Activated naive CD4-positive, alpha-beta T cell treated with anti-CD3 and anti-CD28 coated beads, Interleukin-2, amount 50 U/mL, for 16 hours (primary cell): Measurements from ENCODE around the gene MYL4.
"Not testable (repeated sequence)": the region's sequence is repeated elsewhere in the genome, so short reads cannot be mapped to it uniquely, and the experiment has no call there.

Experiments
- DNase-seq: peaks from one replicate; pipeline ENCODE4 v3.0.0-alpha.2; 2020

The MYL4 gene

DNA sequence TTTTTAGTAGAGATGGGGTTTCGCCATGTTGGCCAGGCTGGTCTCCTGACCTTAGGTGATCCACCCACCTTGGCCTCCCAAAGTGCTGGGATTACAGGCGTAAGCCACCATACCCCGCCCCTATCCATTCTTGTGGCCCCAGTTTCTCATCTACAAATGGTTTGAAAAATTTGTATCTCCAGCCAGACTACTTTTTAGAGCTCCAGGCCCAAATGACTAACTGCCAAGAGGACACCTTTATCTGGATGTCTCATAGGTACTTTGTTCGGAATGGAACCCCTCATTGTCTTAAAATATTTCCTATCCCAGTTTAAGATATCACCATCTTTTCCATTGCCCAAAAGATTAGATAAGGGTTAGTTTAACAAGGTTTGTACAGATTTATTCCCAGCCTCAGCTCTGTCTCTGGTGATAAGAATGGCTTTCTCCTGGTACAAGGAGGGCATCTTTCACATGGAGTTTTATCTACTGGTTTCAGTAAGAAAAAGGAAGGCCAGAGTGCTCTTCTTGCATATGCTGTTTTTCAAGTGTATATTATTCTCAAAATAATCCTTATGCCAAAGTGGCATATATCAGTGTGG lies 15.1 kb upstream of the MYL4 start:
- no peak for DNase-seq

DNA sequence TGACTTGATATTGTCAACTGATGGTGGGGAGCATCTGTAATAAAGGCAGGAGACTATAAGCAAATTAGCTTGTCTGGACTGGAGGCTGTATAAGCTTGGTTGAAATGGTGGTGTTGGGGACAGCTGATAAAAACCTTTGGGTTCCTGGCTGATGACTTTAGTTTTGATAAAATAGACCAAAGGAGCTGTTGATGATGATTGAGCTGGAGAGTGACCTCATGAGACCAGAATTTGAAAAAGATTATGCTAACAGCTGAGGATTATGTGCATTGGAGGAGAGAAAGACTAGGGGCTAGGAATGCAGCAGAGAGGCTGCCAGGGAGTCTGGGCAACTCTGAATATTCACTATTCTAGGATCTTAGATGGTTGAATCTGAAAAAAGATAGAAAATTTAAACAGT lies 11.3 kb upstream of the MYL4 start:
- DNase-seq: no peak

DNA sequence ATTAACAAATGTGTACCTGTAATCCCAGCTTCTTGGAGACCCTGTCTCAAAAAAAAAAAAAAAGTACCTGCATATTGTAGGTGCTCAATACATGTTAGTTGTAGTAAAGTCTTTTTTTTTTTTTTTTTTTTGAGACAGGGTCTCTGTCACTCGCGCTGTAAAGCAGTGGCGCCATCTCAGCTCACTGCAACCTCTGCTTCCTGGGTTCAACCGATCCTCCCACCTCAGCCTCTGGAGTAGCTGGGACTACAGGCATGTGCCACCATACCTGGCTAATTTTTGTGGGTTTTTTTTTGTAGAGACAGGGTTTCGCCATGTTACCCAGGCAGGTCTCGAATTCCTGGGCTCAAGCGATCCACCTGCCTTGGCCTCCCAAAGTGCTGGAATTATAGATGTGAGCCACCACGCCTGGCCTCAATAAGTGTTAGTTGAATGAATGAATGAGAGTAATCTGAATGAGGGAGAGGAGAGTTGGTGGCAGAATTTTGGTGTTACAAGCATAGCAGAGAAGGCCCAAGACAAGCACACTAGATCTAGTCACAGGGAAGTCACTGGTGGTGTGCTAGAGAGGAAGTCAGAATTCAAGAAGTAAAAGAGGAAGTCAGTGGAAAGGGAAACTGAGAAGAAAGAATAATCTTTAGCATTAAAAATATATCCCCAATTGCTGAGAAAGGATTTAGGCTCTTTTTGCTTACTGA lies 9.4 kb upstream of the MYL4 start:
- no peak for DNase-seq

DNA sequence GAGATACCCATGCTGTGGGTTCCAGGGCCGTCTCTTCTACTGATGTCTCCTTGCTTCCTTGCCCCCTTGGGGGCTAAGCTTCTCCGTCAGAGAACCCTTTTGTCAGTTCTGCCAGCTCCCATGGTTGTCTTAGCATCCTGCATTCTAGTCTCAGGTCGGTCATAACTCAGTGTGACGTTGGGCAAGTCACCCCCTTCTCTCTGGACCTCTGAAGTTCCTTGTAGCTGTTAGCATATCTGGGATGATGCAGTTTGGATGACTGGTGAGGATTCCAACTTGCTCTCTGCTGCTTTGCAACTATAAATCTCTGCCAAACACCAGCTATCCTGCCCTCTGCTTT lies 8.9 kb upstream of the MYL4 start:
- no peak for DNase-seq

DNA sequence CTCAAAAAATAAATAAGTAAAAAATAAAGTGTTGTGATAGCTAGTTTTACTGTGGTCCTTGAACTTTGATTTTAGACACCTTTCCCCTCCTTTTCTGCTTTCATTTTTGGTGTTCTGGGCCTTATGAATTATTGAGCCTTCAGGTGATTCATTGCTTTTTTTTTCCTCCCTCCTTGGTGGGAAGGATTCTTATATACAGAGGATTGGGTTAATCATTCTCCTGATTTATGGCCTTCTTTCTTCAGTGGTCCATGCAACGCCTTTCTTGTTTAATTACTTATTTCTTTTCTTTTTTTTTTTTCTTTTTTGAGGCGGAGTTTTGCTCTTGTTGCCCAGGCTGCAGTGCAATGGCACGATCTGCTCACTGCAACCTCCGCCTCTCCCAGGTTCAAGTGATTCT lies 8.0 kb upstream of the MYL4 start:
- DNase-seq: no peak

DNA sequence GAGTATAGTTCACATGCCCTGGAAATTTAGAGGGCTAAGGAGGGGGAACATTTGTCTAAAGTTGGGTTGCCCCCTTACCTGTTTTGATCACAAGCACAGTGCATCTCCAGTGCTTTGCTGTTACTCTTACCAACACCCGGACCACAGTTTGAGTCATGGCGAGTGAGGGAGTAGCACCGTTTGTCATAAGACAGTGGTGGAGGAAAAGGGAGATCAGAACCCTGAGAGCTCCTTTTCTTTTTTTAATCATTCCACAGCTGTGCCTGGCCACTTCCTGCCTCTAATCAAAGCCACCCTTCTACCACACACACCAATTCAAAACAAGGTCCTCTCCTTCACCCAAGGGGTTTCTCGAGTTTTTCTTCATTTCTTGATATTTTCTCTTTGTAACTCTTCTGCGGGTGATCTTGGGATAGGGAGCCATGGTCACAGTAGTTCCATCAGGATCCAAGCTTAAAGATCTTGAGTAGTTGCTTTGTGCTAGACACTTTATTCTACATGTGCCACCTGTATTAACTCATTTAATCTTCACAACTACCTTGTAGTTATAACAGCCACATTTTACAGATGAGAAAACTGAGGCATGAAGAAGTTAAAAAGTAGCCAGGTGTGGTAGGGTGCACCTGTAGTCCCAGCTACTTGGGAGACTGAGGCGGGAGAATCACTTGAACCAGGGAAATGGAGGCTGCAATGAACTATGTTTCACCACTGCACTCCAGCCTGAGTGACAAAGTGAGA lies 5.0 kb upstream of the MYL4 start:
- peak; percentile 35 for DNase-seq

DNA sequence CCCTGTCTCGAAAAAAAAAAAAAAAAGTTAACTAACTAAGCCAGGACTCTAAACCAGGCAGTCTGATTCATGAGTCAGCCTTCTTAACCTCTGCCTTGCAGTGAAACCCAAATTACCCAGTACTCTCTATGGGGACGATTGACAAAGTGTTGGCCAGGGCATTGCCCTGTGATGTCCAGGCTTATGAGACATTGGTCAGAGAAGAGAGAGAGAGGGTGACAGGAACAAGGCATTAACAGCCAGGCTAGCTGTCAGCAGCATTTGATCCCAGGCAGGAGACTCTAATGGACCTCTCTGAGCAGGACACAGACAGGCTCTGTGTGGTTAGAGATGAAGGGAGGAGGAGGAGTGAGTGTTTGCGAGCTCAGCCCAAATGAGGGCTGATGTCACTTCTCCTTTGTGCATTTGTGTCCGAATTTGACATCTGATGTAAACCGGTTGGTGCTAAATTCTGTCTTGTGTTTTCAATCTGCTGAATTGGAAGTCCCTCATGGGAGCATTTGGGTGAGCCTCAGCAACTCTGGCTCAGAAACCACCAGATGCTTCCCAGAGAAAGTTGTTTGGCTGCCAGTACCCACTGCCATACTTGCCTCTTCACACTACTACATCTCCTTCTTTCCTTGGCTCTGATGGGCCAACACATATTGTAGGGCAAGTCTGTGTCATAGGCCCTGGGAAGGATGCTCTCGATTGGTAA lies 4.3 kb upstream of the MYL4 start:
- DNase-seq: no peak

DNA sequence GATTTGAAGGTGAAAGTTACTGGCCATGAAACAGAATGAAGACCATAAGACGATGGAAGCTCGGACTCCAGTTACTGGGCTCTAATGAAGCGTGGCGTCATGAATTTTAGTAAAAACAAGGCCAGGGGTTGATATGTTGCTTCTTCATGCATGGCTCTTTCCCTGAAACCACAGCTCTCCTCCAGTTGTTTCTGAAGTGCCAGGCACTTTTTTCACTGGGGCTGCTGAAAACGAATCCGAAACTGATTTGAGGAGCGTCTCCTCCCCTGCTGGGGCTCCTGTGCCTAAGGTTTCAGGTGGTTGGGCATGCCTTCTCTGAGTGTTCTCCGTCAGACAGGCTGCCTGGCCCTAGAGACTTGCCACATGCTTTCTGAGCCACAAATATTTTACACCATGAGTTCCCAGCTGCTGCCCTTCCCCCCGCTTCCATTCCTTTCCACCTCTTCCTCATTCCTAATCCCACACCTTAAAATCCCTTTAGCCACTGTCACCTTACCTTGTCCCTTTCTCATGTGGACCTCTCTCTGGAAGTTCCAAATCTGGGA lies 3.7 kb upstream of the MYL4 start:
- peak; percentile 60 for DNase-seq

DNA sequence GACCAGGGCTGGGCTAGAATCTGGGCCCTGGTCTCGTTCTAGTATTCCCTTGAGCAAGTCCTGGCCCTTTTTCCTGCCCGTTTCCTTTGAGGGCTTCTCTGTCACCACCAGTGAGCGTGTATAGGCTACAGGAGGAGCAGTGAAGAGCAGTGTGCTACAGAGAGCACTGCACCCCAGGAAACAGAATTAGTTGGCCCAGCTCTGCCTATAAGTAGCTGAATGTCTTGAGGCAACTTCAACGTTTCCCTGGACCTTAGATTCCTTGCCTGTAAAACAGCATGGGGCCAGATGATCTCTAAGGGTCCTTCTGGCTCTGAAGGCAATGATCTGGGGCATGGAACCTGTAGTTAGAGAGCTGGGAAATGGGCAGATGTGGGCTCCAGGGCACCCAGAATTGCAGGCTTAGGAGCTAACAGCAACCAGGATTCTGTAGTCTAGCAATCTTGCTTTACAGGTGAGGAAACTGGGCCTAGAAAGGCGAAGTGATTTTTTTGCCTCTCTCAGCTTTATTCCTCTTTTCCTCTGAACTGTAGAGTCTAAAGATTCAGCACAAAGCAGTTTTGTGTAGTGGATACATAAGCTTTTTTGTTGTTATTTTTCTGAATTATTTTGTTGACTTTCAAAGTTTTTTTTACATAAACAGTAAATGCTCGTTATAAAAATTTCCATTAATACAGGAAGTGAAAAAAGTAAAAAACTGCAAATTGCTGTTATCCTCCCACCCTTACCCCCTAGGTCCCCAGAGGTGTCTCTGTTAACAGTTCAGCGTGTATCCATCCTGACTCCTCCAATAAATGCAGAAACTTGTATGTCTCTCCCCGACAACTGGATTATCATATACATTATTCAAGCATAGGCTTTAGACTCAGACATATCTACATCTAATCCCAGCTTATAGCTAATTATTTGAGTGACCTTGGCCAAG lies 1.7 kb upstream of the MYL4 start:
- no peak for DNase-seq

DNA sequence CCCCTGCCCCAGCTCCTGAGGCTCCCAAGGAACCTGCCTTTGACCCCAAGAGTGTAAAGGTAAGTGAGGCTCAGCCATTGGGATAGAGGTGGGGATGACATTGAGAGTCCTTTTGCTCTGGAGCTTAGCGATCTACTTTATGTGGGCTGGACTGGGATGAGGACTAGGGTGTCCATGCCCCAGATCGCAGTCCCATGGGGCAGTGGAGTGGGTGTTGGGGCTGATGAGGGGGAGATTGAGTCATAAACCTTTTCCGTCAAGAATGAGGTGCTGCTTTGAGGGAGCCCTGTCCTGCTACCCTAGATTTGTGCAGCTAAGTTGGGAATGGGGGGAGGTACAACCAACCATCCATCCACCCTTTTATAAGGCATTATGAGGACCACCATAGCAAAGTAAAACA lies 351 bp downstream of the MYL4 start:
- no peak for DNase-seq

DNA sequence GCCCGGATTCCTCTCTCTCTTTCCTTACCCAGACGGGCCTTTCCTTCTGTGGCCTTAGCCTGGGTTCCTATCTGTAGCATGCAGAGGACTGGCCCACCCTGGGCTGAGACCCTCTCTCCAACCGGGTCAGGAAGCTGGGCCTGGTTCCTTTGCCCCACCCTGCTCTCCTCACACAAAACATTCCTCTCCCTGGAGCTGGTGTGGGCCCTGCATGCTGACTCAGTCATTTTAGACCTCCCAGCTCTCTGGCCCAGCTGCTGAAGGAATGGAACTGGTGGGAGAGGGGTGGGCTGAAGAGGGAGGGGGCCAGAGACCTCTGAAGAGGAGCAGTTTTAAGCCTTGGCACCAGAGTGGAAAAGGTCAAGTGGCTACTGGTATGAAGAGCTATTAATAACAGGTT lies 957 bp downstream of the MYL4 start:
- no peak for DNase-seq

DNA sequence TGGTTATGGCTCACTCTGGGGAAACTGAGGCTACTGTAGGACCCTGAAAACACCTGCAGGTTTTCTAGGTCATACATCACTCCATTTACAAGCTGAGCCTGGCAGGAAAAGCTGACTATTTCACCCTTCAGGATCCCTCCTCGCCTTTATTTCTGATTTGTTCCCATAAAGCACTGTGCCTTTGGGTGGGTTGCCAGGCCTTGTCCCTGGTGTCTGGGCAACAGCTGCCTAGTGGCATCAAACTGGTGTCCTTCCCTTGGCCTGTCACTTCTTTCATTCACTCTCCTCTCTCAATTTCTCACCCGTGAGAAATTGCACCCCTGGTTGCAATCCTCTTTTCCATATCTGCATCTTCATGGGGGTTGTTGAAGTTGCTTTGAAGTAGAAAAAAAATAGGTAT lies 1.6 kb downstream of the MYL4 start:
- DNase-seq: no peak

DNA sequence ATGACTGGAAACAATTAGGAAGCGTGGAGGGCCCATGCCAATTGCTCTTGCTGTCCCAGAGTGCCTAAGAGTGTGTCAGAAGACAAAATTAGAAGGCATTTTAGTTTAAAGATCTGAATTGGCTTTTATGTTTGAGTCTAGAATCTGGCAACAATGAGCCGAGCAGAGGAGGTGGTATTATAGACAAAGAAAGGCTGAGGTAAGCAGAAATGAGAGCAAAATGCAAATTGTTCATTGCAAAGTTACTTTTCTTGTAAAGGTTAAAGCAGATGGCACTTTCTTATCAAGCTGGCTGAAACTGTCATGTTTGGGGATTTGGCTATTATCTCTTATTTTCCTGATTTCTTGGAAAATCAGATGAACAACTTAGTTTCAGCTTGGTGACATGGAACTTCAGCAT lies 3.3 kb downstream of the MYL4 start:
- DNase-seq: no peak

DNA sequence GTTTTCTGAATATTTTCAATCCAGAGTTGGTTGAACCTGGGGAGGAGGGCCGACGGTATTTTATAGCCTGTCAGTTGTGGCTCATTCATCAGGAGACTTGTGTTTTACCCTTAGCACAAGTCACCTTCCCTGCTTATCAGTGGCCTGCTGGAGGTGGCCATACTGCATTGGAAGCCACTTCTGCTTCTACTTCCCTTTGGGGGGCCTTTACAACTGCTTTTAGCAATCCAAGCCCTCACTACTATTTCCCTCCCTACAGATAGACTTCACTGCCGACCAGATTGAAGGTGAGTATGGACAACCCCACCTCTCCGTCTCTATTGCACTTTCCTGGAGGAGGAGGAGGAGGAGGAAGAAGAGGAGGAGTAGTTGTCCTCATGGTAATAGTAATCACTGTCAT lies 4.4 kb downstream of the MYL4 start:
- no peak for DNase-seq

DNA sequence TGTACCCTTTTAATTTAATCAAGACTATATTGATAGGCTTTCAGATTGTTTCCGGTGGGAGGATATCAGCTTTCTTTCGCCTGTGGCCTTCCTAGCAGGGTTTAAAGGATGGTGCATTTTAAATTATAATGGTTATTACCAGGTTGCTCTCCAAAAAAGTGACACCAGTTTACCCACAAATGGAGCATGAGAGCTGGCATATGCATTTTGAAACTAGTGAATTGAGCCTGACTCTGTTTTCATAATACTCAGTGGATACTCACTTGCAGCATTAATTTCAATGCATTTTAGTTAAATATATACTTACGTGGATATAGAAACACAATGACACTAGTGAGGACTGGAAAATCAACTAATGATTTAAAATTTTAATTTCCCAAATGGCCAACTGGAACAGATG lies 5.8 kb downstream of the MYL4 start:
- DNase-seq: no peak

DNA sequence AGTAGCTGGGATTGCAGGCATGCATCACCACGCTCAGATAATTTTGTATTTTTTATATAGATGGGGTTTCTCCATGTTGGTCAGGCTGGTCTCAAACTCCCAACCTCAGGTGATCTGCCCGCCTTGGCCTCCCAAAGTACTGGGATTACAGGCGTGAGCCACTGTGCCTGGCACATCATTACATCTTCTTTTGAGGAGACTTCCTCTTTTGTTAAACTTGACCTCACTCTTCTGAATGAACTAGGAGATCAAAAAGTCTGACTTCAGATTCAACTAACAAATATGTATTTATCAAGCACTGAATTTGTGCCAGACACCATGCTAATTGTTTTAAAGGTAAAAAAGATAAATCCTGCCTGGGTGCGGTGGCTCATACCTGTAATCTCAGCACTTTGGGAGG lies 7.7 kb downstream of the MYL4 start:
- DNase-seq: not testable (repeated sequence)

DNA sequence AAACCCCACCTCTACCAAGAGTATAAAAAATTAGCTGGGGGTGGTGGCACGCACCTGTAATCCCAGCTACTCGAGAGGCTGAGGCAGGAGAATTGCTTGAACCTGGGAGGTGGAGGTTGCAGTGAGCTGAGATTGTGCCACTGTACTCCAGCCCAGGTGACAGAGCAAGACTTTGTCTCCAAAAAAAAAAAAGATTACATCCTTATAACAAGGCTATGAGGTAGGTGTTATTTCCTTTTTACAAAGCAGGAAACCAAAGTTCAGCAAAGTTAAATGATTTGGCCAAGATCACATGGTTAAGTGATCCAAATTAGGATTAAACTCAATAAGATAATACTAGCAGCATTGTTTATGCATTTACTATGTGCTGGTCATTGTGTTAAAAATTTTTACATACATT lies 8.1 kb downstream of the MYL4 start:
- not testable (repeated sequence) for DNase-seq

DNA sequence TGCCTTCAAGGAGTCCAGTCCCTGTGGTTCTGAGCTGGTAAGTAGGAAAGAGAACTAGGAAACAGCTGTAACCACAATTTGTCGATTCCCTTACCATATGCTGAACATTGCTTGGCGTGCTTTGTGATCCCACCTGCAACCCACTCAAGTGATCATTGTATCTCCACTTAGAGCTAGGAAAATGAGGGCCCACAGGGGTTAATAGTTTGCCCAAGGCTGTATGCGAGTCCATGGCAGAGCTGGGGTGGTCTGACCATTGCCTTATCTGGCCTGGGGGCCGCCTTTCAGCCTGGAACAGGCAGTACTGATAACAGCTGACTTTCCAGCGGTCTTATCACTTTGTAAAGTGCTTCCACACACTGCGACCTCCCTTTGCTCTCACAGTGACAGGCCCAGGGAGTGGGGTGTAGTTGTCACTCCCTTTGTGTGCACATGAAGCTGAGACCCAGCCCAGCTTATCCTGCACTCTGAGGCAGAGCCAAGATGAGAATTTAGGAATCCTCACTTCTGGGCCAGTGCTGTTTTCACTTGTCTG lies 9.8 kb downstream of the MYL4 start:
- DNase-seq: no peak

DNA sequence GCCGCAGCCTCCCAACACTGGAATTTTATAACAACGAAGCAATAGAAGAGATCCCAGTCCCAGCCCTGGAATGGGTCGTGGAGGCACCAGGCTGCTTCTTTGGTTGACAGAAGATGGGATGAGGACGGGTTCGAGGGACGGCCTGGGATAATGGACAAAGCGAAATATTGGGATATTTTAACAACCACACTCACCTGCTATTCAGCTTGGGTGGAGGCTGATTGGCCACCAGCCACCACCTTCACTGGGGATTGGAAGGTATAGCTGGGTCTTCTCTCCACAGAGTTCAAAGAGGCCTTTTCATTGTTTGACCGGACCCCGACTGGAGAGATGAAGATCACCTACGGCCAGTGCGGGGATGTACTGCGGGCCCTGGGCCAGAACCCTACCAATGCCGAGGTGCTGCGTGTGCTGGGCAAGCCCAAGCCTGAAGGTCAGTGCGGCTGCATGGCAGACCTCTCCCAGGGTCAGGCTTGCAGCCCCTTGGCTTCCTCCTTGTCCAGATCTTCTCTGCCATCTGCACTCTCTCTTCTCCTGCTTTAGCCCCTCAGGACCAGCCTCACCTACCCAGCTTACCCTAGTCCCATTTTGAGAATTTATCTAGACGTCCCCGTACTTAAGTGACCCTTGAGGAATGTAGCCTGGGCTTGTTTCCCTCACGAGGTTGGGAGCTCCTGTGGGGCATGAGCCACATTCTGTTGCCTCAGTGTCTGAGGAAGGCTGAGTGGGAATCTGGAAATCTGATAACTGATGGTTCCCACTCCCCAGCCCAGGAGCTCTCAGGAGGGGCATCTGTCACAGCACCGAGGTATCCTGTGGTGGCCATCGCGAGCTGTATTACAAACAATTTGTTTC lies 10.7 kb downstream of the MYL4 start:
- no peak for DNase-seq

DNA sequence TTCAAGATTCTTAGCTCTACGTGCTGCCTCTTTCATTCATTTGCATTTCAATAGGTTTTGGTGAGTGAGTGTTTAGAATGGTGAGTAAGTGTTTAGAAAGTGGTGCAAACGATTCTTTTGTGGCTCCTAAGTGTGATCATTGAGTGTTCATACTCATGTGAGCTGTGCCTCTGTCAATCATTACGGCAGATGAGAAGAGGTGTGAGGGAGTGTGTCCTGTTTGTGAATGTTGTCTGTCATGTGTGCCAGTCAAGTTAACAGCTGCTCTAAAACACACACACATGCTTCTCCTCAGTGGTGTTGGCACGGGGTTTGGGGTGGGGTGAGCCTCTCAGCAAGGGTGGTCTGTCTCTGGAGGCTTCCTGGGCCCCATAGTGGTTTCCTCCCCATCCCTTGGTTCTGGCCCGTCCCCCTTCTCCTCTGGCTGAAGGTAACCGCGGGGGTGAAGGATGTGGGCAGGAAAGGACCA lies 11.4 kb downstream of the MYL4 start:
- DNase-seq: no peak

DNA sequence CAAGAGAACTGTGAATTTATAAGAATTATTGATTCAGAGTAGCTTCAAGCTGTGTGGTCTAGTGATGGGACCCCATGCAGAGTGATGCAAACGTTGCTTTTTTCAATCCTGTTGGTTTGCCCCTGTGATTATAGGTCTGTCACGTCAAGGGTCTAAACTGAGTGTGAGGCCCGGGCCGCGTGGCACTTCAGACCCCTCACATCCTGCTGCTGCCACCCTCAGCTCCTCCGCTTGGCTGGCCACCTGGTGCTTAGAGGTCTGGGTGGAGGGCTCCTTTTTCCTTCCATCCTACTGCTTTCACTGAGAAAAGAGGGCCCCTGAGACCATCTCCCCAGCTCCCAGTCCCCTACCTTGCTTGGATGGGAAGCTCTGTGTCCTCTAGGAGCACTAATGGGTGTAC lies 12.0 kb downstream of the MYL4 start:
- no peak for DNase-seq
